HL-60 (cell line): Measurements from ENCODE around the gene ZNF691.

ENCODE experiments used
- DNase-seq, 2 experiments: peaks; one replicate each; pipeline ENCODE4 v3.0.0-alpha.2; 2010 to 2020; ENCODE audit warnings: low read depth in 1 of 2, low spot score in 1 of 2
- H3K27ac ChIP-seq: fragments of 250-450 bp; sonication (Bioruptor Pico); replicated peaks from 2 replicates; pipeline ENCODE4 v1.5.1; 2020; ENCODE audit warnings: mild to moderate bottlenecking, moderate library complexity
- H3K27me3 ChIP-seq: fragments of 250-450 bp; sonication (Bioruptor Pico); 2 replicates; pipeline ENCODE4 v1.5.1; 2021; ENCODE audit warnings: mild to moderate bottlenecking, moderate library complexity; ENCODE audit not compliant: insufficient read depth, poor library complexity, severe bottlenecking
- H3K4me3 ChIP-seq: replicated peaks from 2 replicates; pipeline ENCODE4 v1.5.1; 2011; ENCODE audit warnings: mild to moderate bottlenecking, control low read depth, low read length; ENCODE audit not compliant: insufficient read depth
- GABPA ChIP-seq: IDR thresholded peaks from 2 replicates; pipeline ENCODE4 v1.6.1; 2012; ENCODE audit warnings: low read depth
- POLR2AphosphoS5 ChIP-seq: IDR thresholded peaks from 2 replicates; pipeline ENCODE4 v1.6.1; 2012; ENCODE audit warnings: low read depth
- SPI1 ChIP-seq: IDR thresholded peaks from 2 replicates; pipeline ENCODE4 v1.6.1; 2012; ENCODE audit warnings: low read depth, mild to moderate bottlenecking, borderline replicate concordance
- TF ChIP-seq, protein P1 (sequence below): IDR thresholded peaks from one replicate; pipeline ENCODE4 v1.5.1; 2011; ENCODE audit warnings: low read length, control low read depth, inconsistent platforms; ENCODE audit not compliant: insufficient read depth
- TF ChIP-seq, protein P2 (sequence below): IDR thresholded peaks from 2 replicates; pipeline ENCODE4 v1.6.1; 2012; ENCODE audit warnings: low read depth; ENCODE audit not compliant: insufficient replicate concordance

Gene ZNF691

DNA sequence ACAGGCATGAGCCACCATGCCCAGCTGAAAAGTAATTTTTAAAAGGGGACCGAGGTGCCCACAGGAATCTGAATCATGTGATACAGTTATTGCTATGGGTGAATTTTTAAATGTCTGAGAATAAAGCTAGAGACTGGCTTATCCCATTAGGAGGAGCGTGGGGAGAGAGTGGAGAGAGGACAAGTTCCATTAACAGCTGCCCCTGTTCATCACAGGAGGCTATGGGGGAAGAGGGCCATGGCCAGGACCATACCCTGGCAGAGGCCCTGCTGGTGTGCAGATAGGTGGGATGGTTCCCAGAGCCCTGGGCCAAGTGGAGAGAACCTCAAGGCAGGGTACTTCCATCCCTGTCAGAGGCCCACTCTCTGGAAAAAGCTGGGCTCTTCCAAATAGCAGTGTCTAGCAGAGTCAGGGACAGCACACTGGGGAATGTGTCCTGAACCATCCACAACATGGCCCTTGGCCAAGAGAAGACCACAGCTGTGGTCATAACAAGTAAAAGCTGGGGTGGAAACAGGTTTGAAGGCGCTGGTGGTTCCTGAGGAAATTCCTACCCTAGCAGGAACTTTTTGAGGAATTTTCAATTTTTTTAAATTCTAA lies 13.7 kb upstream of the ZNF691 start:
- TF ChIP-seq SPI1: no peak
- no peak for TF ChIP-seq GABPA
- TF ChIP-seq POLR2AphosphoS5: no peak
- TF ChIP-seq, protein P1, sequence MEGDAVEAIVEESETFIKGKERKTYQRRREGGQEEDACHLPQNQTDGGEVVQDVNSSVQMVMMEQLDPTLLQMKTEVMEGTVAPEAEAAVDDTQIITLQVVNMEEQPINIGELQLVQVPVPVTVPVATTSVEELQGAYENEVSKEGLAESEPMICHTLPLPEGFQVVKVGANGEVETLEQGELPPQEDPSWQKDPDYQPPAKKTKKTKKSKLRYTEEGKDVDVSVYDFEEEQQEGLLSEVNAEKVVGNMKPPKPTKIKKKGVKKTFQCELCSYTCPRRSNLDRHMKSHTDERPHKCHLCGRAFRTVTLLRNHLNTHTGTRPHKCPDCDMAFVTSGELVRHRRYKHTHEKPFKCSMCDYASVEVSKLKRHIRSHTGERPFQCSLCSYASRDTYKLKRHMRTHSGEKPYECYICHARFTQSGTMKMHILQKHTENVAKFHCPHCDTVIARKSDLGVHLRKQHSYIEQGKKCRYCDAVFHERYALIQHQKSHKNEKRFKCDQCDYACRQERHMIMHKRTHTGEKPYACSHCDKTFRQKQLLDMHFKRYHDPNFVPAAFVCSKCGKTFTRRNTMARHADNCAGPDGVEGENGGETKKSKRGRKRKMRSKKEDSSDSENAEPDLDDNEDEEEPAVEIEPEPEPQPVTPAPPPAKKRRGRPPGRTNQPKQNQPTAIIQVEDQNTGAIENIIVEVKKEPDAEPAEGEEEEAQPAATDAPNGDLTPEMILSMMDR: no peak
- Histone ChIP-seq H3K27me3 (no peaks in the 10 kb centered on the region), H3K4me3 (no peak overlapping the region), H3K27ac (no peak overlapping the region)
- DNase-seq: no peak

DNA sequence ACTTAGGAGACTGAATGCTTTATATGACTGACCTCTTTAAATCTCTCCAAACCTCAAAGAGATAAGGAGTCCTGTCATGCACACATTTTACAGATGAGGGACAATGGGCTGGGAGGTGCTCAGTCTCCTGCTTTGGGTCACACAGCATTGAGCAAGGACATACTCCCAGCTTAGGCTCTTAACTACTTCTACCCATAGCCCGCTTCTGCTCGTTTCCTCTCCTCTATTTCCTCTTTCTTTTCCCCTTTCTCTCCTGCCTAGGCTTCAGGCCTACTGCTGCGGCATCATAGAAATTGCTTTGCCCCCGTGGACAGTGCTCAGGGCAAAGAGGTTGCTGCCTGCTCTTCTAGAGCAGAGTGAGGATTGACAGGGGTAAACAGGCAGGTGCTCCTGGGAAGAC lies 12.4 kb upstream of the ZNF691 start:
- peak in 1 of 2 experiments; percentile 66 for DNase-seq
- Histone ChIP-seq H3K4me3 (no peak overlapping the region), H3K27ac (no peak overlapping the region), H3K27me3 (no peaks in the 10 kb centered on the region)
- peak; percentile 52; the same call in 1 of the 2 replicates for TF ChIP-seq SPI1
- TF ChIP-seq, protein P2, sequence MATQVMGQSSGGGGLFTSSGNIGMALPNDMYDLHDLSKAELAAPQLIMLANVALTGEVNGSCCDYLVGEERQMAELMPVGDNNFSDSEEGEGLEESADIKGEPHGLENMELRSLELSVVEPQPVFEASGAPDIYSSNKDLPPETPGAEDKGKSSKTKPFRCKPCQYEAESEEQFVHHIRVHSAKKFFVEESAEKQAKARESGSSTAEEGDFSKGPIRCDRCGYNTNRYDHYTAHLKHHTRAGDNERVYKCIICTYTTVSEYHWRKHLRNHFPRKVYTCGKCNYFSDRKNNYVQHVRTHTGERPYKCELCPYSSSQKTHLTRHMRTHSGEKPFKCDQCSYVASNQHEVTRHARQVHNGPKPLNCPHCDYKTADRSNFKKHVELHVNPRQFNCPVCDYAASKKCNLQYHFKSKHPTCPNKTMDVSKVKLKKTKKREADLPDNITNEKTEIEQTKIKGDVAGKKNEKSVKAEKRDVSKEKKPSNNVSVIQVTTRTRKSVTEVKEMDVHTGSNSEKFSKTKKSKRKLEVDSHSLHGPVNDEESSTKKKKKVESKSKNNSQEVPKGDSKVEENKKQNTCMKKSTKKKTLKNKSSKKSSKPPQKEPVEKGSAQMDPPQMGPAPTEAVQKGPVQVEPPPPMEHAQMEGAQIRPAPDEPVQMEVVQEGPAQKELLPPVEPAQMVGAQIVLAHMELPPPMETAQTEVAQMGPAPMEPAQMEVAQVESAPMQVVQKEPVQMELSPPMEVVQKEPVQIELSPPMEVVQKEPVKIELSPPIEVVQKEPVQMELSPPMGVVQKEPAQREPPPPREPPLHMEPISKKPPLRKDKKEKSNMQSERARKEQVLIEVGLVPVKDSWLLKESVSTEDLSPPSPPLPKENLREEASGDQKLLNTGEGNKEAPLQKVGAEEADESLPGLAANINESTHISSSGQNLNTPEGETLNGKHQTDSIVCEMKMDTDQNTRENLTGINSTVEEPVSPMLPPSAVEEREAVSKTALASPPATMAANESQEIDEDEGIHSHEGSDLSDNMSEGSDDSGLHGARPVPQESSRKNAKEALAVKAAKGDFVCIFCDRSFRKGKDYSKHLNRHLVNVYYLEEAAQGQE: no peak

DNA sequence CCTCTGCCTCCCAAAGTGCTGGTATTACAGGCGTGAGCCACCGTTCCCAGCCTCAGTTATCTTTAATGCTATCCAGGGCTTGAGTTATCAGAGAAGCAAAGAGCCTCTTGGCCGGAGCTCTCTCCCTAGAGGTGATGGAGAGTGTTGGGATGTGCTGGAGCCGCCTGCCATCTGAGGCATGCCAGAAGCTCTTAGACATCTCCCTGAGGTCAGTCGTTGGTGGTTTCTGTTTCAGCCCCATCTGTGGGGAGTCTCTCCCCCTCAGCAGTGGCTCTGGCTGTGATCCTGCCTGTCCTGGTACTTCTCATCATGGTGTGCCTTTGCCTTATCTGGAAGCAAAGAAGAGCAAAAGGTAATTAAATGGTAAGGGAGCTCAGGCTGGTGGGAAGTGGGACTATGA lies 11.6 kb upstream of the ZNF691 start:
- Histone ChIP-seq H3K4me3 (no peak overlapping the region), H3K27me3 (no peaks in the 10 kb centered on the region), H3K27ac (no peak overlapping the region)
- TF ChIP-seq, protein P1: no peak
- no peak for TF ChIP-seq SPI1
- TF ChIP-seq GABPA: no peak
- TF ChIP-seq, protein P2: no peak
- no peak for TF ChIP-seq POLR2AphosphoS5
- DNase-seq: no peak

DNA sequence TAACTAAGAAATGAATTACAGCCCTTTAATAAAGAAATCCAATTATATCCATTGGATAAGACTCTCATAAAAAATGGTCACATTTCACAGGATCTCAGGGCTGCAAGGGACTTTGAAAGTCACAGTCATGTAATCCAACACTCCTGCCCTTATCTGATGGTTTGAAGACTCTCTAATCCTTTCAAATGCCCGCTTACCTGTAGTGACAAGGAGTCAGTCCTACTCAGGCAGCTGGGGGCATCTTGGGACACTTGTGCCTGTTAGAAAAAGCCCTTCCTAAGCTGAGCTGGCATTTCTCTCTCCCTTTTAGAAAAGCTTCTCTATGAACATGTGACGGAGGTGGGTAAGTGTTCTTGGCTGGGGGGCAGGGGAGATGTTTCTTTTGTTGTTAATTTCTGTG lies 11.0 kb upstream of the ZNF691 start:
- no peak for TF ChIP-seq POLR2AphosphoS5
- TF ChIP-seq, protein P2: no peak
- TF ChIP-seq, protein P1: no peak
- no peak for TF ChIP-seq SPI1
- no peak for TF ChIP-seq GABPA
- no peak overlapping the region for H3K4me3 ChIP-seq
- DNase-seq: no peak
- H3K27ac ChIP-seq: no peak overlapping the region
- no peaks in the 10 kb centered on the region for H3K27me3 ChIP-seq
